Esophagus muscularis mucosa (tissue), 4 donors: ENCODE results near the gene SMC6. TPM values are rescaled to one million over a fixed set of nuclear protein-coding genes. Genes with fewer than 3 reads are reported as not detected.

Experiments
- DNase-seq: peaks from one replicate; pipeline ENCODE4 v3.0.0-alpha.2; 2017; ENCODE audit errors: extremely low spot score
- H3K27ac ChIP-seq, 4 donors: fragments of 200-600 bp; sonication (generic); replicated peaks in 1 of 4; 1 replicate in 3 of 4; 2 replicates in 1 of 4; pipeline ENCODE4 v1.5.1; 2016 to 2019; ENCODE audit warnings: mild to moderate bottlenecking in 1 of 4
- H3K27me3 ChIP-seq, 4 donors: fragments of 200-600 bp; sonication (generic); one replicate each; pipeline versions ENCODE4 v1.5.1 to v1.6.0; 2016 to 2019
- H3K36me3 ChIP-seq, 4 donors: fragments of 200-600 bp; sonication (generic); one replicate each; pipeline ENCODE4 v1.5.1; 2016 to 2019
- H3K4me1 ChIP-seq, 4 donors: fragments of 200-600 bp; sonication (generic); one replicate each; pipeline ENCODE4 v1.5.1; 2016 to 2019
- H3K4me3 ChIP-seq, 4 donors: fragments of 200-600 bp; sonication (generic); 1 replicate in 2 of 4; 2 replicates in 2 of 4; pipeline ENCODE4 v1.5.1; 2016 to 2019; ENCODE audit warnings: mild to moderate bottlenecking in 4 of 4, moderate library complexity in 1 of 4
- H3K9me3 ChIP-seq, 4 donors: fragments of 200-600 bp; sonication (generic); 1 replicate in 3 of 4; 2 replicates in 1 of 4; pipeline ENCODE4 v1.5.1; 2016 to 2019
- CTCF ChIP-seq, 3 experiments: fragments of 200-600 bp in 2 of 3; fragments of 450-650 bp in 1 of 3; sonication (generic) in 2 of 3; IDR thresholded peaks; one replicate each; pipeline ENCODE4 v1.5.1; 2017 to 2019; ENCODE audit warnings: antibody characterized with exemption in 3 of 3, mild to moderate bottlenecking in 2 of 3, moderate library complexity in 1 of 3
- EP300 ChIP-seq: sonication (generic); formaldehyde crosslinking; IDR thresholded peaks from one replicate; pipeline ENCODE4 v1.6.1; 2017; ENCODE audit warnings: antibody characterized with exemption
- POLR2A ChIP-seq: fragments of 450-650 bp; IDR thresholded peaks from one replicate; pipeline ENCODE4 v1.6.1; 2017; ENCODE audit warnings: antibody characterized with exemption, moderate library complexity, mild to moderate bottlenecking, low read depth
- POLR2AphosphoS5 ChIP-seq, 2 donors: sonication (generic); formaldehyde crosslinking; IDR thresholded peaks; one replicate each; pipeline ENCODE4 v1.6.1; 2017; ENCODE audit warnings: antibody characterized with exemption in 2 of 2
- WGBS: methylation state at CpG from one replicate; pipeline ENCODE4 v1.1.5; 2018; 5-methylcytosine and 5-hydroxymethylcytosine counted together
- intact Hi-C: fragments of 100-400 bp; cut with DNase I; formaldehyde crosslinking; loops from one replicate; pipeline ENCODE4 v1.15.1; 2023
- total RNA-seq, 4 donors: library from RNA; depleted of rRNA; stranded (reverse); fragments of >200 nt; gene quantifications; one replicate each; pipeline versions ENCODE4 v1.1.0 to v1.2.1, GENCODE V29; 2016

Gene SMC6
- total RNA-seq, 4 donors from 2014 or later = 8.1 to 11.1 (median 9.7) TPM

GRCh38 chr2:17660219-17660618, 93.4 kb downstream of the SMC6 start:
- no peak overlapping the region for H3K4me3 ChIP-seq
- intact Hi-C loops = no loop called here
- H3K27me3 ChIP-seq = no peaks in the 10 kb centered on the region
- DNase-seq = no peak
- no peaks in the 10 kb centered on the region for H3K4me1 ChIP-seq
- H3K9me3 ChIP-seq = no peaks in the 10 kb centered on the region
- H3K36me3 ChIP-seq = peaks cover 4 to 51% (median 14%) of the 10 kb centered on the region in 4 donors
- TF ChIP-seq CTCF (IDR thresholded peaks at IDR 0.05) = no peak
- no peak for TF ChIP-seq POLR2AphosphoS5 (IDR thresholded peaks at IDR 0.05)
- TF ChIP-seq EP300 = no peak
- no peak for TF ChIP-seq POLR2A
- 93% methylated on average over 4 of the region's 4 CpGs for WGBS
- H3K27ac ChIP-seq = no peak overlapping the region

- WGBS = 88% methylated on average over 6 of the region's 6 CpGs
Measured at GRCh38 chr2:17658251-17658843, 95.3 kb downstream of the SMC6 start.

GRCh38 chr2:17657759-17658158, 95.9 kb downstream of the SMC6 start:
- intact Hi-C loops = no loop called here
- 94% methylated on average over 4 of the region's 4 CpGs for WGBS

More at GRCh38 chr2:17658251-17658843, 95.3 kb downstream of the SMC6 start:
- no peaks in the 10 kb centered on the region for H3K9me3 ChIP-seq
- no peak for DNase-seq
- H3K27me3 ChIP-seq = no peaks in the 10 kb centered on the region
- peaks cover 0 to 40% (median 6%) of the 10 kb centered on the region in 4 donors for H3K36me3 ChIP-seq
- H3K27ac ChIP-seq = no peak overlapping the region
- H3K4me1 ChIP-seq = no peaks in the 10 kb centered on the region
- H3K4me3 ChIP-seq = no peak overlapping the region
- intact Hi-C loops = no loop called here
- TF ChIP-seq POLR2AphosphoS5 (IDR thresholded peaks at IDR 0.05) = no peak
- no peak for TF ChIP-seq POLR2A
- no peak for TF ChIP-seq CTCF (IDR thresholded peaks at IDR 0.05)
- no peak for TF ChIP-seq EP300

GRCh38 chr2:17652681-17653394, 100.8 kb downstream of the SMC6 start:
- H3K4me1 ChIP-seq = no peaks in the 10 kb centered on the region
- WGBS = 82% methylated on average over 9 of the region's 9 CpGs
- peak; percentile 74 for DNase-seq
- peaks cover 0 to 7% (median 0%) of the 10 kb centered on the region in 4 donors for H3K36me3 ChIP-seq
- intact Hi-C loops = no loop called here
- no peaks in the 10 kb centered on the region for H3K9me3 ChIP-seq
- no peak overlapping the region for H3K4me3 ChIP-seq
- no peak for TF ChIP-seq CTCF (IDR thresholded peaks at IDR 0.05)
- TF ChIP-seq POLR2AphosphoS5 (IDR thresholded peaks at IDR 0.05) = no peak
- no peak for TF ChIP-seq POLR2A
- TF ChIP-seq EP300 = no peak
- H3K27ac ChIP-seq = no peak overlapping the region
- H3K27me3 ChIP-seq = no peaks in the 10 kb centered on the region

More at GRCh38 chr2:17657759-17658158, 95.9 kb downstream of the SMC6 start:
- TF ChIP-seq POLR2A (no peak), POLR2AphosphoS5 (IDR thresholded peaks at IDR 0.05) (no peak), EP300 (no peak), CTCF (IDR thresholded peaks at IDR 0.05) (no peak)
- peak; percentile 42 for DNase-seq
- Histone ChIP-seq H3K27me3 (no peaks in the 10 kb centered on the region), H3K27ac (no peak overlapping the region), H3K4me1 (no peaks in the 10 kb centered on the region), H3K36me3 (peaks cover 0 to 35% (median 6%) of the 10 kb centered on the region in 4 donors), H3K4me3 (no peak overlapping the region), H3K9me3 (no peaks in the 10 kb centered on the region)
